Karpas-422 (cell line): ENCODE data around the gene CTNNA2. TPM values are rescaled to one million over a fixed set of nuclear protein-coding genes. Genes with fewer than 3 reads are reported as not detected.
A peak's percentile ranks its signal among the peaks of the same experiment; 100 is the strongest.

Experiments used
- DNase-seq: peaks from one replicate; pipeline ENCODE4 v3.0.0-alpha.2; 2015
- H2AFZ ChIP-seq: fragments of 200-600 bp; sonication (generic); 2 replicates; pipeline ENCODE4 v1.6.1; 2014; ENCODE audit warnings: antibody characterized with exemption, low read length, mixed read lengths
- H3K27ac ChIP-seq: fragments of 200-600 bp; sonication (generic); 2 replicates; pipeline ENCODE4 v1.5.1; 2014; ENCODE audit warnings: mild to moderate bottlenecking, low read length, moderate library complexity
- H3K27me3 ChIP-seq: fragments of 200-600 bp; sonication (generic); 2 replicates; pipeline ENCODE4 v1.6.1; 2014; ENCODE audit warnings: low read length, mixed read lengths
- H3K36me3 ChIP-seq: fragments of 200-600 bp; sonication (generic); 2 replicates; pipeline ENCODE4 v1.6.1; 2014; ENCODE audit warnings: low read length, mixed read lengths; ENCODE audit not compliant: insufficient read depth
- H3K4me1 ChIP-seq: fragments of 200-600 bp; sonication (generic); 2 replicates; pipeline ENCODE4 v1.6.1; 2014; ENCODE audit warnings: mild to moderate bottlenecking, low read length, mixed read lengths
- H3K4me2 ChIP-seq: fragments of 200-600 bp; sonication (generic); 2 replicates; pipeline ENCODE4 v1.6.1; 2014; ENCODE audit warnings: low read length, low read depth, mild to moderate bottlenecking; ENCODE audit not compliant: poor library complexity, severe bottlenecking
- H3K4me3 ChIP-seq: fragments of 200-600 bp; sonication (generic); 2 replicates; pipeline ENCODE4 v1.5.1; 2014; ENCODE audit warnings: mild to moderate bottlenecking, antibody characterized with exemption, low read length, mixed read lengths
- H3K79me2 ChIP-seq: fragments of 200-600 bp; sonication (generic); 2 replicates; pipeline ENCODE4 v1.6.1; 2014; ENCODE audit warnings: mild to moderate bottlenecking, low read length, mixed read lengths
- H3K9ac ChIP-seq: fragments of 200-600 bp; sonication (generic); 2 replicates; pipeline ENCODE4 v1.6.0; 2014; ENCODE audit warnings: low read length
- H3K9me2 ChIP-seq: fragments of 200-600 bp; sonication (generic), shearing (Covaris generic); replicated peaks from 2 replicates; pipeline ENCODE4 v1.6.0; 2014; ENCODE audit warnings: mild to moderate bottlenecking, low read length, moderate library complexity; ENCODE audit not compliant: insufficient read depth
- H3K9me3 ChIP-seq: fragments of 300-700, 200-600 bp; sonication (generic); 2 replicates; pipeline ENCODE4 v1.6.1; 2014; ENCODE audit warnings: low read length, mixed read lengths
- H4K20me1 ChIP-seq: fragments of 200-600 bp; sonication (generic); 2 replicates; pipeline ENCODE4 v1.6.1; 2014; ENCODE audit warnings: mild to moderate bottlenecking, antibody characterized with exemption, low read length, low read depth; ENCODE audit not compliant: insufficient read depth
- total RNA-seq: library from RNA; depleted of rRNA; stranded (reverse); fragments of >200 nt; shearing (Covaris generic); gene quantifications from 2 replicates; pipeline ENCODE4 v1.2.3, GENCODE V29; 2014; ENCODE audit warnings: low replicate concordance

Gene CTNNA2
- total RNA-seq, 1 experiment from 2014 or later = not detected

DNA sequence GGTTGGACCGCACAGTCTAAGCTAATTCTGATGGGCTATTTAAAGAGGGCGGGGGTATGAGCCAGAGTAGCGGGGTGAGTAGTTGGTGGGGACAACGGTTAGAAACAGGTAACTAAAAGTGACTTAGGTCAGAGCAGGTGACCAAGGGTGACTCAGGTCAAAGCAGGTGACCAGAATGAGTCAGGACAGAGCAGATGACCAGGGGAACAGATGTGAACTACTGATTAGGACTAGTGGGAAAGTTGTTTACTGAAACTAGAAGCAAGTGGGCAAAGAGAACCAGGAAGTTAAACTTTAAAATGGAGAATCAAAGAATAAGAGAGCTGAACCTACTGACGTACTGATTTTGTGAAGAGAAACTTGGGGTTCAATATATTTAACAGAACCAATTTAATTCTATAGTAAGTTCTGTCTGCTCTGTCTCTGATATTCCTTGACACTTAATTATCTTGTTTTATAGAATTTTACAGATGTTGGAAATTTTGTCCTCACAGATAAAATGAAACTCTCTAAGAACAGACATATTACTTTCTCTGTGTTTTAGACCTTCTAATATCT, 799.5 kb downstream of the CTNNA2 start:
- peaks cover 7% of the 10 kb centered on the region; the same call in 1 of the 2 replicates for H3K4me1 ChIP-seq
- H3K27me3 ChIP-seq = no peaks in the 10 kb centered on the region
- no peaks in the 10 kb centered on the region for H3K9me3 ChIP-seq
- no peaks in the 10 kb centered on the region for H3K9me2 ChIP-seq
- H3K4me3 ChIP-seq = no peak overlapping the region
- no peak overlapping the region for H3K27ac ChIP-seq
- no peak for DNase-seq
- H3K4me2 ChIP-seq = no peak overlapping the region
- H4K20me1 ChIP-seq = no peaks in the 10 kb centered on the region
- no peak overlapping the region for H2AFZ ChIP-seq
- no peaks in the 10 kb centered on the region for H3K36me3 ChIP-seq
- no peak overlapping the region for H3K9ac ChIP-seq
- H3K79me2 ChIP-seq = no peaks in the 10 kb centered on the region

DNA sequence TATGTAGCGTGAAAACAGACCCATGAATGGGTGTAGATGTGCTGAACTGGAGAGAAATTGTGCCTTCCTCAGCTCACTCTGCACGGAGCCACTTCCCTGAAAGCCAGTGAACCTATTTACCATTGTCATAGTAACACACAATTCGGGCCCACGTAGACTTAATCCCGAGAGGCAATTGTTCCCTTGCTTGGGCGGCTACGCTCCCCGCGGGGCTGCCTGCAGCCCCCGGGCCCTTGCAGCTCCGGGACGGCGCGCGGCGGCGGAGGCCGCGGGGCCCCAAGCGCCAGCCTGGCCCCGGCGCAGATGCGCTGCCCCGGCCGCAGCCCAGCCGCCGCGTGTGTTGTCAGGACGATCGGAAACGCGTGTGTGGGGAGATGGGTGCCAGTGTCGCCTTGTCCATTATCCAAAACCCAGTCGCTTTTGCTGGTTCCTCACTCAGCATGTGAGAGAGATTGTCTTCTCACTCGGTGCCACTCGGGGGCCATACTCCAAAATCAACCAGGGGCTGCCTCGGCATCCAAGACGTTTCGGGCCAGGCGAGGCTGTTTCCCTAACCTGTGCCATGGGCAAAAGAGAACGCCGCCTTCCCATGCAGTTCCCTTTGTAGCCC, 809.6 kb downstream of the CTNNA2 start:
- Histone ChIP-seq H3K79me2 (no peaks in the 10 kb centered on the region), H3K4me1 (0 out of 2 replicates have a peak, but pooled peaks cover 3% of the 10 kb centered on the region), H3K27me3 (0 out of 2 replicates have a peak, but pooled peaks cover 2% of the 10 kb centered on the region), H3K9ac (no peak overlapping the region), H3K4me2 (no peak overlapping the region), H3K9me3 (no peaks in the 10 kb centered on the region), H3K36me3 (no peaks in the 10 kb centered on the region), H3K4me3 (no peak overlapping the region), H3K9me2 (no peaks in the 10 kb centered on the region), H2AFZ (no peak overlapping the region), H4K20me1 (no peaks in the 10 kb centered on the region), H3K27ac (no peak overlapping the region)
- no peak for DNase-seq

DNA sequence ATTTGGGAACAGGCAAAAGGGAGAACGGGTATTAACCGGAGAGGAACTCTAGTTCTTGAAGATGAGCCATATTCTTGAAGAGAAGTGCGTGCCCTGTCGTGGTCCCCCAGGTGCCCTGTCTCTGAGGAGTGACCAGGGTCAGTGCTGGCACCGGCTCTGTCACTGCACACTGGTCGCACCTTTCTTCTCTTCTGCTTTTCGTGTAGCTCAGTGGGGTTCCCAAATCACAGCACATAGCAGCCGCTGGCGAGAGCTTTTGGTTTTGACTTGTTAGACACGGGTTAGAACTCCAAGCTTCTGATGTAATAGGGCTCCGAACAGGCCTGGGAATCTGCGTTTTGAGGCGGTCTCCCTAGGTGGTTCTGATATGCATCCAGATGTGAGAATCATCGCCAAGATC, 810.1 kb downstream of the CTNNA2 start:
- no peaks in the 10 kb centered on the region for H4K20me1 ChIP-seq
- no peak overlapping the region for H3K27ac ChIP-seq
- H3K4me1 ChIP-seq = 0 out of 2 replicates have a peak, but pooled peaks cover 3% of the 10 kb centered on the region
- H3K27me3 ChIP-seq = 0 out of 2 replicates have a peak, but pooled peaks cover 2% of the 10 kb centered on the region
- no peaks in the 10 kb centered on the region for H3K36me3 ChIP-seq
- H3K4me3 ChIP-seq = no peak overlapping the region
- no peaks in the 10 kb centered on the region for H3K79me2 ChIP-seq
- no peaks in the 10 kb centered on the region for H3K9me3 ChIP-seq
- no peak for DNase-seq
- no peak overlapping the region for H3K9ac ChIP-seq
- no peak overlapping the region for H2AFZ ChIP-seq
- no peak overlapping the region for H3K4me2 ChIP-seq
- no peaks in the 10 kb centered on the region for H3K9me2 ChIP-seq

DNA sequence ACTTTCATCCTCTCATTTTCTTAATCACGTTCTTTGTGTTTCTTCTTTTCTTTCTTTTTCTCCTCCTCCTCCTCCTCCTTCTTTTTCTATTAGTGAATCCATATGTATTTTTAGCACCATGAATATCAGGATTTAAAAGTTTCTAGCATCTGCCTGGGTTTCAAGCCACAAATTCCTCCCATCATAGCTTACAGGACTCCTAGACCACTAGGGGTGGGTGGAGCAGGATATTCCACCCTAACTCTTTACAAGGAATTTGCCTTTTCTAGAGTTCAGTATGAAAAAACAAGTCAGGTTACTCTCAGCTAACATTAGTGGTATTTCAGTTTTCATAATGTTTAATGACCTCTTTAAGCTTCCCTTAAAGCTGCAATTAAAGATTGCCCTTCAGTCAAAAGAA, 810.8 kb downstream of the CTNNA2 start:
- Histone ChIP-seq H3K27me3 (0 out of 2 replicates have a peak, but pooled peaks cover 2% of the 10 kb centered on the region), H3K4me3 (no peak overlapping the region), H3K27ac (no peak overlapping the region), H3K4me1 (0 out of 2 replicates have a peak, but pooled peaks cover 3% of the 10 kb centered on the region), H3K79me2 (no peaks in the 10 kb centered on the region), H3K4me2 (no peak overlapping the region), H2AFZ (no peak overlapping the region), H3K9me3 (no peaks in the 10 kb centered on the region), H3K9me2 (no peaks in the 10 kb centered on the region), H4K20me1 (no peaks in the 10 kb centered on the region), H3K9ac (no peak overlapping the region), H3K36me3 (no peaks in the 10 kb centered on the region)
- no peak for DNase-seq

DNA sequence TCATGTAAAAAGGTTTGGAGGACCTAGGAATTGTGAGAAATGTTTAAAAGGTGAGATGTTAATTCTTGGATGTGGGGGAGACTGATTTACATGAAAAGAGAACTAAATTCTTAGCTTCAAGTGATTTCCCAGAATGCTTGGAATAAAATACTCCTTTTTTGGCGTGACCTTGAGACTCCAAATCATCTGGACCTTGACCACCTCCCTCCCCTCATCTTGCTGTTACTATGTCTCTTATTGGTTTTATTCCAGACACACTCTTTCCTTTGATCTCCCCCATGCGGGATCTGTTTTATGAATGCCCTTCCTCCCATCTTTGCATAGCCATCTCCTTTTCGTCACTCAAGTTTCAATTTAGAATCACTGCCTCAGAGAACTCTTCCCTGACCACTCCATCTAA, 811.7 kb downstream of the CTNNA2 start:
- Histone ChIP-seq H2AFZ (no peak overlapping the region), H3K9ac (no peak overlapping the region), H3K4me3 (no peak overlapping the region), H4K20me1 (no peaks in the 10 kb centered on the region), H3K9me3 (no peaks in the 10 kb centered on the region), H3K9me2 (no peaks in the 10 kb centered on the region), H3K4me2 (no peak overlapping the region), H3K27me3 (0 out of 2 replicates have a peak, but pooled peaks cover 2% of the 10 kb centered on the region), H3K4me1 (0 out of 2 replicates have a peak, but pooled peaks cover 3% of the 10 kb centered on the region), H3K27ac (no peak overlapping the region), H3K79me2 (no peaks in the 10 kb centered on the region), H3K36me3 (no peaks in the 10 kb centered on the region)
- DNase-seq = no peak

DNA sequence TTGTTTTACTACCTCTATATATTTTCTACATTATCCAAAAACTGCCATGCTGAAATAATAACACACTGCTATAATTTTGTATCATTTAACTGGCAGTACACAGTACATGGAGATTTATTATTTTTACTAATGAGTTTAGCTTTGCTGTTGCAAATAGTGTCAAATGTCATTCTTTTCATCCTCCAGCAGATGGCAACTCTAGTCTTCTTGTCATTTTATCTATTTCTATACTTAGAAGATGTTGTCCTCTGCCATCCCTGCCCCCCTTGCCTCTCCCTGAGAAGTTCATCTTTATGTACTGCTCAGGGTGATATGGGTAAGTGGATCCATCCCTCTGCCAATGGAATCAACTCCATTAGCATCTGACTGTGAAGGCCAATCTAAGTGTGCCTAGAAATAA, 813.4 kb downstream of the CTNNA2 start:
- no peak overlapping the region for H2AFZ ChIP-seq
- no peak overlapping the region for H3K4me3 ChIP-seq
- no peaks in the 10 kb centered on the region for H3K9me3 ChIP-seq
- no peaks in the 10 kb centered on the region for H3K27me3 ChIP-seq
- H3K4me2 ChIP-seq = no peak overlapping the region
- peak; percentile 83 for DNase-seq
- H3K79me2 ChIP-seq = no peaks in the 10 kb centered on the region
- no peaks in the 10 kb centered on the region for H3K9me2 ChIP-seq
- H3K36me3 ChIP-seq = no peaks in the 10 kb centered on the region
- H3K4me1 ChIP-seq = 0 out of 2 replicates have a peak, but pooled peaks cover 3% of the 10 kb centered on the region
- H3K27ac ChIP-seq = no peak overlapping the region
- H3K9ac ChIP-seq = no peak overlapping the region
- no peaks in the 10 kb centered on the region for H4K20me1 ChIP-seq

DNA sequence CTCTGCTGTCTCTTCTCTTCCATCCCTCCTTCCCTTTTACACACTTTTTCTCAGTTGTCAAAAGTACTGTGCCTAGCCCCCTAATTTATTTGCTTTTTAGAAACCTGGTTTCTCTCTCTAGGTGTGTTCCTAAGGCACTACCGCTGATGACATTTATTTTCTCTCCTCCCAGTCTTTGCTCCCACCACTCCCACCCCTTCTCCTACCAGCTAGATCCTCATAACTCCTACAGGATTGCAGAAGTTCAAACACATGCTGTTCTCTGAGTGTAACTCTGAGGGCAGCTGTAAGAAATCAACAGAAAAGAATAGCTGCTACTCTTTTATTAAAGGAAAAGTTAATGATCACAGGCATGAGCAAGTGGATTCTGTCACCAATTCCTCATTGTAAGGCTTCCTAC, 814.0 kb downstream of the CTNNA2 start:
- no peak overlapping the region for H3K4me3 ChIP-seq
- no peak overlapping the region for H2AFZ ChIP-seq
- no peaks in the 10 kb centered on the region for H3K36me3 ChIP-seq
- H3K4me2 ChIP-seq = no peak overlapping the region
- H3K27ac ChIP-seq = no peak overlapping the region
- H3K9me2 ChIP-seq = no peaks in the 10 kb centered on the region
- no peaks in the 10 kb centered on the region for H3K79me2 ChIP-seq
- H3K4me1 ChIP-seq = 0 out of 2 replicates have a peak, but pooled peaks cover 3% of the 10 kb centered on the region
- no peak overlapping the region for H3K9ac ChIP-seq
- H4K20me1 ChIP-seq = no peaks in the 10 kb centered on the region
- no peak for DNase-seq
- H3K9me3 ChIP-seq = no peaks in the 10 kb centered on the region
- H3K27me3 ChIP-seq = no peaks in the 10 kb centered on the region

DNA sequence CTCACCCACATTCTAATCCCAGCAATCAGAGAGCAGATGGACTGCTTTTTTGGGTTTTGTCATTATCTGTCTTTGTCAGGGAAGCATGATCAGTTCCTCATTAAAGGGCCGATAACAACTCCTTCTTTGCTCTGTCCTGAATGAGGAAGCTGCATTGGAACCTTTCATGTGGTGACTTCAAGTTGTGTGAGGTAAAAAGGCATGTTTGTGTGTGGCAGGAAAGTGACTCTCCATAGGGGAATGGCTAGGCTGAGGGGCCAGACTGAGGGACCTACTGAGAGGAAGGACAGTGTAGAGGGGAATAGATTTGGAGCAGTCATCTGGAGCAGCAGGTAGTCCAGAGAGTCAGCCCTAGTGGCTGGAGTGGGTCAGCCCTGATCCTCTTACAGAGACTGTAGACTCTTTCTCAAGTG, 815.3 kb downstream of the CTNNA2 start:
- H4K20me1 ChIP-seq = no peaks in the 10 kb centered on the region
- no peak overlapping the region for H2AFZ ChIP-seq
- H3K79me2 ChIP-seq = no peaks in the 10 kb centered on the region
- DNase-seq = no peak
- no peak overlapping the region for H3K9ac ChIP-seq
- H3K4me2 ChIP-seq = no peak overlapping the region
- H3K36me3 ChIP-seq = no peaks in the 10 kb centered on the region
- no peaks in the 10 kb centered on the region for H3K9me2 ChIP-seq
- H3K27ac ChIP-seq = no peak overlapping the region
- H3K4me3 ChIP-seq = no peak overlapping the region
- H3K27me3 ChIP-seq = no peaks in the 10 kb centered on the region
- 0 out of 2 replicates have a peak, but pooled peaks cover 3% of the 10 kb centered on the region for H3K4me1 ChIP-seq
- no peaks in the 10 kb centered on the region for H3K9me3 ChIP-seq
